ENCODE measurements around the gene JTB. TPM values are rescaled to one million over a fixed set of nuclear protein-coding genes. Genes with fewer than 3 reads are reported as not detected.

The JTB gene
- total RNA-seq, 4 donors from 2014 or later, result 179 to 218 (median 201) TPM

DNA sequence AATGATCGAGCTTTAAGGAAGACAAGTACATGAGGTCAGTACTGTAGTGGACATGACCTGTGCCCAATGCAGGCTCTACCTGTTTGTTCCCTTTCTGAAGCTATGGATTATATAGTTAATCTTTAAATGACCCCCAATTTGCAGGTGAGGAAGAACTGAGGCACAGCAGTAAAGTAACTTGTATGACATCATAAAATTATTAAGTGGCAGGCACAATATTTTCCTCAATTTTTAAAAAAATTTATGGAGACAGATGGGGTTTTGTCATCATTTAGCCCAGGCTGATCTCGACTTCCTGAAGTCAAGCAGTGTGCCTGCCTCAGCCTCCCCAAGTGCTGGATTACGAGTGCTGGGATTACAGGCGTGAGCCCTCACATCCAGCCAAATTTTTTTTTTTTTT lies 51.1 kb downstream of the JTB start:
- no peak for DNase-seq (ENCODE audit: low spot score in 2 of 2)
- intact Hi-C loops (cut with DNase I; ENCODE audit: low total_unique reads), result no loop called here
- no peak overlapping the region for H3K4me3 ChIP-seq (ENCODE audit: low read depth, poor library complexity, severe bottlenecking)
- TF ChIP-seq POLR2A (IDR thresholded peaks at IDR 0.05), result no peak
- TF ChIP-seq, protein P1, sequence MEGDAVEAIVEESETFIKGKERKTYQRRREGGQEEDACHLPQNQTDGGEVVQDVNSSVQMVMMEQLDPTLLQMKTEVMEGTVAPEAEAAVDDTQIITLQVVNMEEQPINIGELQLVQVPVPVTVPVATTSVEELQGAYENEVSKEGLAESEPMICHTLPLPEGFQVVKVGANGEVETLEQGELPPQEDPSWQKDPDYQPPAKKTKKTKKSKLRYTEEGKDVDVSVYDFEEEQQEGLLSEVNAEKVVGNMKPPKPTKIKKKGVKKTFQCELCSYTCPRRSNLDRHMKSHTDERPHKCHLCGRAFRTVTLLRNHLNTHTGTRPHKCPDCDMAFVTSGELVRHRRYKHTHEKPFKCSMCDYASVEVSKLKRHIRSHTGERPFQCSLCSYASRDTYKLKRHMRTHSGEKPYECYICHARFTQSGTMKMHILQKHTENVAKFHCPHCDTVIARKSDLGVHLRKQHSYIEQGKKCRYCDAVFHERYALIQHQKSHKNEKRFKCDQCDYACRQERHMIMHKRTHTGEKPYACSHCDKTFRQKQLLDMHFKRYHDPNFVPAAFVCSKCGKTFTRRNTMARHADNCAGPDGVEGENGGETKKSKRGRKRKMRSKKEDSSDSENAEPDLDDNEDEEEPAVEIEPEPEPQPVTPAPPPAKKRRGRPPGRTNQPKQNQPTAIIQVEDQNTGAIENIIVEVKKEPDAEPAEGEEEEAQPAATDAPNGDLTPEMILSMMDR (IDR thresholded peaks at IDR 0.05), result no peak
- 81% methylated on average over 4 of the region's 4 CpGs for WGBS, 2 donors

Small RNAs within 50 kb of the gene (microRNA-seq; reads per million reads assigned to microRNA genes)
- gene MIR6737 (ENCODE audit: borderline number of aligned reads in 1 of 2, borderline replicate concordance in 2 of 2), result 0 reads per million in 2 donors

Other genes starting within 250 kb of the JTB start
- gene INTS3, start 249.6 kb downstream of the JTB start, total RNA-seq, result 10 to 100 TPM; 28.0 to 31.5 (median 29.6) TPM
- gene SLC27A3, start 202.3 kb downstream of the JTB start, total RNA-seq, result 10 to 100 TPM; 21.6 to 70.3 (median 45.3) TPM
- 10 to 100 TPM; 24.1 to 49.3 (median 29.3) TPM for gene GATAD2B, start 54.7 kb downstream of the JTB start, total RNA-seq
- 10 to 100 TPM; 18.4 to 31.1 (median 20.5) TPM for gene DENND4B, start 31.0 kb downstream of the JTB start, total RNA-seq
- gene CRTC2, start 19.1 kb downstream of the JTB start, total RNA-seq, result 10 to 100 TPM; 14.3 to 28.1 (median 21.1) TPM
- 100 to 1,000 TPM in 2 of 4 donors, 10 to 100 TPM in 2; 88.6 to 105 (median 98.8) TPM for gene SLC39A1, start 14.1 kb downstream of the JTB start, total RNA-seq
- gene CREB3L4, start 9.8 kb downstream of the JTB start, total RNA-seq, result 10 to 100 TPM; 18.7 to 25.5 (median 22.9) TPM
- gene RAB13, start 8.7 kb upstream of the JTB start, total RNA-seq, result 10 to 100 TPM; 15.6 to 29.4 (median 25.4) TPM
- 1,000 to 10,000 TPM; 2,137 to 3,917 (median 3,283) TPM for gene RPS27, start 13.1 kb upstream of the JTB start, total RNA-seq
- under 1 TPM in 1 of 4 donors, not detected in 3; 0.23 TPM for gene NUP210L, start 177.4 kb upstream of the JTB start, total RNA-seq
- 100 to 1,000 TPM; 119 to 226 (median 181) TPM for gene TPM3, start 214.4 kb upstream of the JTB start, total RNA-seq
- not detected for gene CFAP141, start 228.7 kb upstream of the JTB start, total RNA-seq
- 10 to 100 TPM; 46.0 to 74.6 (median 59.4) TPM for gene UBAP2L, start 243.3 kb upstream of the JTB start, total RNA-seq

Data from lower leg skin (tissue), 4 donors.